ENCODE data around the gene RNF227. TPM values are rescaled to one million over a fixed set of nuclear protein-coding genes. Genes with fewer than 3 reads are reported as not detected.

RNF227 gene
- total RNA-seq, 1 experiment from 2014 or later: 0.83 TPM

- H3K9me3 Mint-ChIP-seq: no peaks in the 10 kb centered on the region
- CTCF ChIA-PET: interaction anchor here (0.6 to 2.4 kb wide), 5 partner anchors 31 to 150 kb away, joined by 3 to 7 read pairs (median 4); no protein-coding TSS in a partner anchor
- ATAC-seq: no peak
- DNase-seq (ENCODE audit: low spot score): no peak
- peaks cover 69% of the 10 kb centered on the region for H3K36me3 Mint-ChIP-seq
- POLR2A ChIA-PET: no interaction called here
- no peaks in the 10 kb centered on the region for H3K4me1 Mint-ChIP-seq
- no peak overlapping the region for H3K27ac Mint-ChIP-seq
- no peaks in the 10 kb centered on the region for H3K27me3 Mint-ChIP-seq (ENCODE audit: low read depth)
- no peak for TF ChIP-seq SMAD4 (CRISPR knock-in tag; IDR thresholded peaks at IDR 0.05)
- TF ChIP-seq EMX1 (CRISPR knock-in tag; IDR thresholded peaks at IDR 0.05): no peak
- TF ChIP-seq JUN (CRISPR knock-in tag; IDR thresholded peaks at IDR 0.05): no peak
- TF ChIP-seq ZNF425 (CRISPR knock-in tag; conservative IDR thresholded peaks at IDR 0.05): no peak
- no peak for TF ChIP-seq USF1 (CRISPR knock-in tag; IDR thresholded peaks at IDR 0.05)
- no peak for TF ChIP-seq CDX4 (CRISPR knock-in tag; IDR thresholded peaks at IDR 0.05; ENCODE audit: borderline replicate concordance)
- no peak for TF ChIP-seq ZBTB21 (CRISPR knock-in tag; IDR thresholded peaks at IDR 0.05; ENCODE audit: borderline replicate concordance)
- H3K4me3 Mint-ChIP-seq: no peak overlapping the region
Observed at GRCh38 chr17:7943291-7943690, 27.2 kb upstream of the RNF227 start.

GRCh38 chr17:7940743-7941142, 24.7 kb upstream of the RNF227 start:
- TF ChIP-seq RELA (CRISPR knock-in tag; IDR thresholded peaks at IDR 0.05; ENCODE audit: borderline replicate concordance) (no peak), FOXJ3 (CRISPR knock-in tag; IDR thresholded peaks at IDR 0.05; ENCODE audit: borderline replicate concordance) (no peak), TP53 (CRISPR knock-in tag; IDR thresholded peaks at IDR 0.05) (no peak), TEAD1 (CRISPR knock-in tag; IDR thresholded peaks at IDR 0.05) (no peak), PREB (CRISPR knock-in tag; IDR thresholded peaks at IDR 0.05; ENCODE audit: borderline replicate concordance) (no peak), ATF2 (CRISPR knock-in tag; IDR thresholded peaks at IDR 0.05; ENCODE audit: borderline replicate concordance, low read depth) (no peak), ZBTB43 (CRISPR knock-in tag; IDR thresholded peaks at IDR 0.05) (no peak)
- CTCF ChIA-PET: interaction anchor here (1.4 to 1.5 kb wide), 2 partner anchors 25 to 50 kb away, joined by 4 to 6 read pairs; no protein-coding TSS in a partner anchor
- H3K36me3 Mint-ChIP-seq: peaks cover 66% of the 10 kb centered on the region

GRCh38 chr17:7940034-7940433, 23.9 kb upstream of the RNF227 start:
- no peaks in the 10 kb centered on the region for H3K4me1 Mint-ChIP-seq
- H3K4me3 Mint-ChIP-seq: no peak overlapping the region
- H3K9me3 Mint-ChIP-seq: no peaks in the 10 kb centered on the region
- ChIA-PET POLR2A (no interaction called here), CTCF (interaction anchor here (1.0 to 1.5 kb wide), 4 partner anchors 24 to 50 kb away, joined by 3 to 6 read pairs (median 4); no protein-coding TSS in a partner anchor)
- H3K27me3 Mint-ChIP-seq (ENCODE audit: low read depth): no peaks in the 10 kb centered on the region
- ATAC-seq (no peak), DNase-seq (ENCODE audit: low spot score) (no peak)
- H3K27ac Mint-ChIP-seq: no peak overlapping the region
- peaks cover 65% of the 10 kb centered on the region for H3K36me3 Mint-ChIP-seq
- TF ChIP-seq SOX15 (CRISPR knock-in tag; IDR thresholded peaks at IDR 0.05) (no peak), NR1H2 (CRISPR knock-in tag; IDR thresholded peaks at IDR 0.05) (no peak), ATF6 (CRISPR knock-in tag; IDR thresholded peaks at IDR 0.05) (no peak), PRRX2 (CRISPR knock-in tag; IDR thresholded peaks at IDR 0.05) (no peak), ATF1 (CRISPR knock-in tag; IDR thresholded peaks at IDR 0.05) (no peak), FOXK1 (CRISPR knock-in tag; IDR thresholded peaks at IDR 0.05) (no peak), CREM (CRISPR knock-in tag; IDR thresholded peaks at IDR 0.05) (no peak), FOXJ3 (CRISPR knock-in tag; IDR thresholded peaks at IDR 0.05; ENCODE audit: borderline replicate concordance) (no peak)

More at GRCh38 chr17:7940743-7941142, 24.7 kb upstream of the RNF227 start:
- Mint-ChIP-seq H3K9me3 (no peaks in the 10 kb centered on the region), H3K27ac (no peak overlapping the region), H3K4me1 (no peaks in the 10 kb centered on the region), H3K4me3 (no peak overlapping the region), H3K27me3 (ENCODE audit: low read depth) (no peaks in the 10 kb centered on the region)
- DNase-seq (ENCODE audit: low spot score) (no peak), ATAC-seq (no peak)
- POLR2A ChIA-PET: no interaction called here
